ENCODE measurements around the gene TUBB4A.

DNA sequence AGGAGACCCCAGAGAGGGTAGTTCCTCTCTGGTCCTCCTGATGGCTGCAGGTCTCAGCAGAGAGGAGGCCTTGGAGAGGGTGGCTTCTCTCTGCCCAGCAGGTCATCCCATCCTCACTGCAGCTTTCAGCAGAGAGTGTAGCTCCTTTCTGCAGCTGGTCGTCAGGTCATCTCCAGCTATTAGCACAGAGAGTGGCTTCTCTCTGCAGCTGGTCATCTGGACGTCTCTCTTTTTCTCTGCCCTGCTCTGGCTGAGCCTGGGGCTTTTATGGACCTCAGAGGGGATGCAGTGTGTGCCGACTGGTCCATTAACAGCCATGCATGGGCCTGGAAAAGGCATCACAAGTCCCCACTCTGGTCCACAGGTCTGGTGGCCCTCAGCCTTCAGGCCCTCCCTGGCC is 49.0 kb upstream of the TUBB4A start:
- TF ChIP-seq BHLHE40 (IDR thresholded peaks at IDR 0.05; ENCODE audit: low read depth, low read length) (no peak), RCOR1 (IDR thresholded peaks at IDR 0.05; ENCODE audit: low read depth, low read length) (no peak), MYC (IDR thresholded peaks at IDR 0.05; ENCODE audit: borderline replicate concordance, low read length) (no peak), RAD21 (conservative IDR thresholded peaks at IDR 0.05 in 1 of 2, IDR thresholded peaks at IDR 0.05 in 1 of 2) (no peak), MAZ (IDR thresholded peaks at IDR 0.05; ENCODE audit: borderline replicate concordance, low read depth, low read length) (no peak), CHD2 (IDR thresholded peaks at IDR 0.05; ENCODE audit: low read length, partially characterized antibody) (no peak)

Measured in A549 (cell line).